ENCODE results near the gene FXYD7. TPM values are rescaled to one million over a fixed set of nuclear protein-coding genes. Genes with fewer than 3 reads are reported as not detected.
"Not testable (repeated sequence)": the region's sequence is repeated elsewhere in the genome, so short reads cannot be mapped to it uniquely, and the experiment has no call there.

Gene FXYD7
- total RNA-seq, 2 experiments from 2014 or later = 0.77 to 0.93 TPM

GRCh38 chr19:35174226-35174625 is 31.2 kb downstream of the FXYD7 start:
- H3K27ac Mint-ChIP-seq = peak overlapping the region; percentile 3
- H3K36me3 Mint-ChIP-seq = peaks cover 32% of the 10 kb centered on the region
- H3K9me3 Mint-ChIP-seq = peaks cover 13% of the 10 kb centered on the region
- intact Hi-C loops (cut with micrococcal nuclease) = no loop called here
- no peak for DNase-seq
- no peak overlapping the region for H3K4me3 Mint-ChIP-seq
- no peaks in the 10 kb centered on the region for H3K27me3 Mint-ChIP-seq
- ChIA-PET POLR2A (no interaction called here), CTCF (interaction anchor here (1.1 kb wide), 1 partner anchor 31 kb away, joined by 3 read pairs; the partner anchor contains the start of gene FXYD7)
- H3K4me1 Mint-ChIP-seq (ENCODE audit: low read depth) = peaks cover 28% of the 10 kb centered on the region

DNA sequence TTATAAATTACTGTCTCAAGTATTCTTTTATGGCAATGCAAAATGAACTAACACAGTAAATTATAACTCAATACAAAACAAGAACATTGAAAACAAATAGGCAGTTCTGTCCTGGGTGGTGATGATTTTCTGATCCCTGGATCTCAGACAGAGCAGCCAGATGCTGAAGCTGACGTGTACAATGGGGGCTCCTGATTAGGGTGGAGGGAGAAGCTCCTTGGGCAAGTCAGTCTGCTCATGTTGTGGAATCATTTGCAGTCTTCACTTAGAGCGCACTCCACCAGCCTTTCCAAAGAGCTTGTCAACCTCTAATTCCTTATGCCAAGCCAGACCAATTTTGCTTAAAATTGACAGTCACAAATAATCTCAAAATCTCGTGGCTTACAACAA is 33.1 kb downstream of the FXYD7 start:
- H3K4me3 Mint-ChIP-seq = no peak overlapping the region
- H3K4me1 Mint-ChIP-seq (ENCODE audit: low read depth) = peaks cover 31% of the 10 kb centered on the region
- ChIA-PET CTCF (no interaction called here), POLR2A (no interaction called here)
- H3K36me3 Mint-ChIP-seq = peaks cover 21% of the 10 kb centered on the region
- H3K27ac Mint-ChIP-seq = no peak overlapping the region
- intact Hi-C loops (cut with micrococcal nuclease) = no loop called here
- no peak for DNase-seq
- no peaks in the 10 kb centered on the region for H3K27me3 Mint-ChIP-seq
- peaks cover 13% of the 10 kb centered on the region for H3K9me3 Mint-ChIP-seq

- Mint-ChIP-seq H3K27me3 (no peaks in the 10 kb centered on the region), H3K9me3 (peaks cover 13% of the 10 kb centered on the region), H3K4me3 (no peak overlapping the region), H3K27ac (no peak overlapping the region), H3K4me1 (ENCODE audit: low read depth) (peaks cover 26% of the 10 kb centered on the region), H3K36me3 (peaks cover 12% of the 10 kb centered on the region)
- DNase-seq = no peak
- POLR2A ChIA-PET = no interaction called here
- CTCF ChIA-PET = interaction anchor here (1.4 kb wide), 1 partner anchor 24 kb away, joined by 3 read pairs; no protein-coding TSS in a partner anchor
- intact Hi-C loops (cut with micrococcal nuclease) = no loop called here
Measured at GRCh38 chr19:35177377-35178274, 34.6 kb downstream of the FXYD7 start.

DNA sequence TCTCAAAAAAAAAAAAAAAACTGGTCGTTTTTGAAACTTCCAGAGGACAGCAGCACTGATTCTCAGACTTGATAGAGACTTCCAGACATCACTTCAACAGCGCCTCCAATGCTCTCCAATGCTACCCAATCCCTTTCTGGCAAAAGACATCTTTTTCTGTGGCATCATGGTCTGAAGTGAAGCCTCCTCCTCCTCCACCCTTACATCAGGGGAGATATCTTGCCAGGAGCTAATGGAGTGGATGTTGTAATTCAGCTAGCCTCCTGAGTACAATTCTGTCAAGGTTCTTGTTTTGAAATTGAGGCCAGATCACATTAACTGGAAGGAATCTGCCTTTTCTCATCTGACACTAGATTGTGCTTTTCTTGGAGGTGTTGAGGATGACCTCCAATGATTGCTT is 35.6 kb downstream of the FXYD7 start:
- no peak overlapping the region for H3K27ac Mint-ChIP-seq
- ChIA-PET POLR2A (interaction anchor here (1.0 kb wide), 1 partner anchor 11 kb away, joined by 3 read pairs; no protein-coding TSS in a partner anchor), CTCF (no interaction called here)
- no peaks in the 10 kb centered on the region for H3K27me3 Mint-ChIP-seq
- no peak overlapping the region for H3K4me3 Mint-ChIP-seq
- peaks cover 13% of the 10 kb centered on the region for H3K9me3 Mint-ChIP-seq
- intact Hi-C loops (cut with micrococcal nuclease) = no loop called here
- peaks cover 22% of the 10 kb centered on the region for H3K4me1 Mint-ChIP-seq (ENCODE audit: low read depth)
- H3K36me3 Mint-ChIP-seq = peaks cover 7% of the 10 kb centered on the region
- no peak for DNase-seq

DNA sequence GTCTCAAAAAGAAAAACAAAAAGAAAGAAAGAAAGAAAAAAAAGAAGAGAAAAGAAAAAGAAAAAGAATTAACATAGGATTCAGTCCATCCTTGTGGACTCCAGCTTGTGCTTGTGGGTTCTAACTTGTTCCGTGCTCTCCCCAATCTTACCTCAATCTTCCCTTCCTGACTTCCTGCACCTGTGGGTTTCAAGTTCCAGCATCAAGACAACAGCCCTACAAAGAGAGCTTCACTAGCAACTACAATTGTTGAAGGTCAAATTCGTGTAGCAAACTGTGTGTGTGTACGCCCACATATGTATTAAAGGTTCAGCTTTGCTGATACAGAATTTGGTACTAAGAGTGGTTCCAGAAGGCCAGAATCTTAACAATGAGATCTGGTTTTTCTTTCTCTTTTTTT is 36.8 kb downstream of the FXYD7 start:
- intact Hi-C loops (cut with micrococcal nuclease) = no loop called here
- DNase-seq = no peak
- Mint-ChIP-seq H3K9me3 (peaks cover 20% of the 10 kb centered on the region), H3K27me3 (no peaks in the 10 kb centered on the region), H3K4me1 (ENCODE audit: low read depth) (peaks cover 29% of the 10 kb centered on the region), H3K27ac (no peak overlapping the region), H3K4me3 (no peak overlapping the region), H3K36me3 (peaks cover 11% of the 10 kb centered on the region)
- POLR2A ChIA-PET = interaction anchor here (0.8 to 1.0 kb wide), 2 partner anchors 9 to 12 kb away, joined by 3 read pairs; no protein-coding TSS in a partner anchor
- CTCF ChIA-PET = interaction anchor here (0.7 kb wide), 1 partner anchor 26 kb away, joined by 3 read pairs; no protein-coding TSS in a partner anchor

DNA sequence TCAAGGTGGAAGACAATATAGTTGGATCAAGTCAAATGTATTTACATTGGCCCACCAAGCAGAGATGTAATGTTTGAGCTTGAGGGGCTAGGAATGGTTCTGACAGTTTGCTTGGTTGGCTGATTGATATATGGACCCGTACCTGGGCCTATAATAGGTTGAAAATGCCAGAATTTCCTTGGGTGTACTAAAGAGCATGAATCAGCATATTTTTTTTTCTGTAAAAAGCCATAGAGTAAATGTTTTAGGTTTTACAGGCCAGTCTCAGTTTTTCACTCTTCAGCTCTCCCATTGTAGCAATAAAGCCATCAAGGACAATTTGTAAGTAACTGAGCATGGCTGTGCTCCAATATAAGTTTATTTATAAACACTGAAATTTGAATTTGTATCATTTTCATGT is 38.3 kb downstream of the FXYD7 start:
- H3K27ac Mint-ChIP-seq = no peak overlapping the region
- DNase-seq = no peak
- H3K4me3 Mint-ChIP-seq = no peak overlapping the region
- H3K27me3 Mint-ChIP-seq = no peaks in the 10 kb centered on the region
- H3K4me1 Mint-ChIP-seq (ENCODE audit: low read depth) = peaks cover 32% of the 10 kb centered on the region
- peaks cover 20% of the 10 kb centered on the region for H3K9me3 Mint-ChIP-seq
- intact Hi-C loops (cut with micrococcal nuclease) = no loop called here
- peaks cover 11% of the 10 kb centered on the region for H3K36me3 Mint-ChIP-seq
- CTCF ChIA-PET = interaction anchor here (0.7 to 0.9 kb wide), 2 partner anchors 36 to 115 kb away, joined by 3 read pairs; no protein-coding TSS in a partner anchor
- POLR2A ChIA-PET = no interaction called here

DNA sequence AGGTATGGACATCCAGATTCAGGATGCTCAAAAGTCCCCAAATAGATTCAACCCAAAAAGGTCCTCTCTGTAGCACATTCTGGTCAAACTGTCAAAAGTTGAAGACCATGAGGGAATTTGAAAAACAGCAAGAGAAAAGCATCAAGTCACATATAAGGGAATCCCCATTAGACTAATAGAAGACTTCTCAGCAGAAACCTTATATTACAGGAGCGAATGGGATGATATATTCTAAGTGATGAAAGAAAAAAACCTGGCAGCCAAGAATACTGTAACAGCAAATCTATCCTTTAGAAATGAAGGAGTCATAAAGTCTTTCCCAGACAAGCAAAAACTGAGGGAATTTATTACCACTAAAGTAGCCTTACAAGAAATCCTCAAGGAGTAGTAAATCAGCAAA is 41.2 kb downstream of the FXYD7 start:
- H3K9me3 Mint-ChIP-seq = peaks cover 7% of the 10 kb centered on the region
- DNase-seq = no peak
- ChIA-PET CTCF (interaction anchor here (1.0 kb wide), 1 partner anchor 15 kb away, joined by 4 read pairs; no protein-coding TSS in a partner anchor), POLR2A (no interaction called here)
- H3K36me3 Mint-ChIP-seq = peaks cover 4% of the 10 kb centered on the region
- H3K4me1 Mint-ChIP-seq (ENCODE audit: low read depth) = peaks cover 22% of the 10 kb centered on the region
- no peak overlapping the region for H3K4me3 Mint-ChIP-seq
- H3K27ac Mint-ChIP-seq = peak overlapping the region; percentile 1
- H3K27me3 Mint-ChIP-seq = no peaks in the 10 kb centered on the region
- intact Hi-C loops (cut with micrococcal nuclease) = no loop called here

DNA sequence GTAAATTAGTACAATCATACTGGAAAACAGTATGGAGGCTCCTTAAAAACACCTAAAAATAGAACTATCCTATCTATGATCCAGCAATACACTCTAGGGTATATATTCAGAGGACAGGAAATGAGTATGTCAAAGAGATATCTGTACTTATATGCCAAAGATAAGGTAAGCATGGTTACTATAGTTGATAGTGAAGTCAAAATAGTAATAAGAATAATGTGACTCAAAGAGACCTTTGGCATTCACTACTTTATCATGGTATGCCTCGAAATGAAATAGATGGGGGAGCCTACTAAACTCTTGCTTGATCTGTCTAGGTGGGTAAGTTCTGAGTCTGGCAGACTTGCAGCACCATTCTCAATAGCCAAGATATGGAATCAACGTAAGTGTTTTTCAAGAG is 41.8 kb downstream of the FXYD7 start:
- no peak overlapping the region for H3K27ac Mint-ChIP-seq
- ChIA-PET CTCF (no interaction called here), POLR2A (no interaction called here)
- no peak for DNase-seq
- no peak overlapping the region for H3K4me3 Mint-ChIP-seq
- peaks cover 16% of the 10 kb centered on the region for H3K4me1 Mint-ChIP-seq (ENCODE audit: low read depth)
- intact Hi-C loops (cut with micrococcal nuclease) = no loop called here
- peaks cover 7% of the 10 kb centered on the region for H3K9me3 Mint-ChIP-seq
- peaks cover 4% of the 10 kb centered on the region for H3K36me3 Mint-ChIP-seq
- no peaks in the 10 kb centered on the region for H3K27me3 Mint-ChIP-seq

DNA sequence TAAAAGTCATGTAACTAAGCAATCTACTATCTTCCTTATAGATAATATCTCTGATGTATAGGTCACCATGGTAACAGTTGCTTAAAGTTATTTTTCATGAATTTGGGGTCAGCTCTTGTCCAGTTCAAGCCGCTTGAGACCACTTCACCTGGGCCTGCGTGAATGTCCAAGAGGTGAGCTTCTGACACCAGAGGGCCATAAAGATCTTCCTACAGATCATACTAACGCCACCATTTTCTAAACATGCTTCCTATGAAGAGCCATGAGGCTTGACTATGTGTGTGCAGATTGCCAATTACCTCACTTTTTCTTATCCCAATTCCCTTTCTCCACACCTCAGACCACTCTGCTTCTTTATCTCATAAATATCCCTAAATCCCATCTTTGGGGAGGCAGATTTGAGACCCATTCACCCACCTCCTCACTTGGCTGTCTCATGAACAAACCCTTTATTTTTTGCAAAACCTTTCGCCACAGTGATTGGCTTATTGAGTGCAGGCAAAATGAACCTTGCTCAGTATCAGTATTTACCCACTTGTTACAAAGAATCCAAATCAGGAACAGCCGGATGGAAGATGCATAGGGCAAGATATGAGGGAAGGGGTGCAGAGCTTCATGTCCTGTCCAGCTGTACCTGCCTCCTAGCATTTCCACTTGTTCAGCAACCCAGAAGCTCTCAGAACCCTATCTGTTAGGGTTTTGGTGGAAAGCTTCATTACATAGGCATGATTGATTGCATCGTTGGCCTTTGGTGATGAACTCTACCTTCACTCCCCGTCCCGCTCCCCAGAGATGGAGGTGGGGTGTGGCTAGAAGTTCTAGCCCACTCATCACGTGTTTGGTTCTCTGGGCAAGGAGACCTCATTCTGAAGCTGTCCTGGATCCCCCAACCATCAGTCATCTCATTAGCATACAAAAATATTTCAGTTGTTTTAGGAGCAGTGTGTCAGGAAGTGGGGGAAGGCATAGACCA is 51.2 kb downstream of the FXYD7 start:
- no peaks in the 10 kb centered on the region for H3K36me3 Mint-ChIP-seq
- H3K9me3 Mint-ChIP-seq = no peaks in the 10 kb centered on the region
- intact Hi-C loops (cut with micrococcal nuclease) = no loop called here
- peaks cover 11% of the 10 kb centered on the region for H3K4me1 Mint-ChIP-seq (ENCODE audit: low read depth)
- ChIA-PET POLR2A (interaction anchor here (1.0 kb wide), 1 partner anchor 33 kb away, joined by 3 read pairs; no protein-coding TSS in a partner anchor), CTCF (no interaction called here)
- no peak overlapping the region for H3K27ac Mint-ChIP-seq
- H3K27me3 Mint-ChIP-seq = no peaks in the 10 kb centered on the region
- no peak for DNase-seq
- H3K4me3 Mint-ChIP-seq = no peak overlapping the region

DNA sequence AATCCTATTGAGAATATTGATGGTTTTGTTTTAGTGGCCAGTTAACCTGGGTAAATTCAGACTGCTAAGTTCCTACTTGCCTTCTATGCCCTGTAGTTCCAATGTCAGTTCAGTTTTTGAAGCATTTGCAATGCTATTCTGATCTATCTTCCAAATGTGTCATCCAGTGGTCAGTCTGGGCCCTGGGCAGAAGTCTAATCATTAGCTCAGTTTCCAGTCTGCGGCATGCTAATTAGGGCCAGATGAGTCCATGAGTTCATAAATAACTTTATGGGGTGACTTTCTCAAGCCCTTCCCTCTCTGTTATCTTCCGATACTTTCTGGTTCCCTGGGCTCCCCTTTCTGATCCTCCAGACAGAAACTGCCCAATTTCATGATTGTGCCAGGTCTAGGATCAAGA is 52.8 kb downstream of the FXYD7 start:
- POLR2A ChIA-PET = no interaction called here
- no peak overlapping the region for H3K27ac Mint-ChIP-seq
- DNase-seq = no peak
- no peaks in the 10 kb centered on the region for H3K27me3 Mint-ChIP-seq
- no peaks in the 10 kb centered on the region for H3K36me3 Mint-ChIP-seq
- CTCF ChIA-PET = no interaction called here
- peaks cover 11% of the 10 kb centered on the region for H3K4me1 Mint-ChIP-seq (ENCODE audit: low read depth)
- no peak overlapping the region for H3K4me3 Mint-ChIP-seq
- intact Hi-C loops (cut with micrococcal nuclease) = no loop called here
- no peaks in the 10 kb centered on the region for H3K9me3 Mint-ChIP-seq

GRCh38 chr19:35196861-35197260 is 53.8 kb downstream of the FXYD7 start:
- intact Hi-C loops (cut with micrococcal nuclease); H3K9me3 Mint-ChIP-seq; H3K4me3 Mint-ChIP-seq; H3K36me3 Mint-ChIP-seq; H3K27ac Mint-ChIP-seq; POLR2A ChIA-PET; CTCF ChIA-PET; H3K27me3 Mint-ChIP-seq; DNase-seq: not testable (repeated sequence)
- H3K4me1 Mint-ChIP-seq (ENCODE audit: low read depth) = peaks cover 17% of the 10 kb centered on the region

DNA sequence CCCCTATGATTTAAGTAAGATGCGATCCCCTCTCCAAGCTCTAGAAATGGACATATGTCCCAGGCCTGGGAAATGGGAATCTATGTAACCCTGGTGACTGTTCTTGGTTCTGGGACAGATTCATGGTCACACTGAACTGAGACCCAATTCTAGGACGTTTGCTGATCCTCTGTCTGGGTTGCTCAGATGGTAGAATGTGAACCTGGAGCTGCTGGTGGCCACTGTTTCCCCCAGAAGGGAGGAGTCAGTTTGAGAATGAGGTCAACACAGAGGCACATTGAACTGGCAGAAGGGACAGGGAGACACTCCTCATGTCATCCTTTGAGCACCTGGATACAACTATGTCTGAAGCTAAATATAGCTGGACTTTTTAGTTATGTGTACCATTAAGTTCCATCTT is 56.4 kb downstream of the FXYD7 start:
- H3K9me3 Mint-ChIP-seq = no peaks in the 10 kb centered on the region
- intact Hi-C loops (cut with micrococcal nuclease) = no loop called here
- H3K27me3 Mint-ChIP-seq = no peaks in the 10 kb centered on the region
- no peak overlapping the region for H3K27ac Mint-ChIP-seq
- H3K4me3 Mint-ChIP-seq = no peak overlapping the region
- ChIA-PET POLR2A (no interaction called here), CTCF (interaction anchor here (0.8 to 1.6 kb wide), 4 partner anchors 16 to 84 kb away, joined by 3 to 4 read pairs (median 3); no protein-coding TSS in a partner anchor)
- H3K4me1 Mint-ChIP-seq (ENCODE audit: low read depth) = peaks cover 35% of the 10 kb centered on the region
- DNase-seq = no peak
- H3K36me3 Mint-ChIP-seq = no peaks in the 10 kb centered on the region
